Right hindlimb (tissue), 1 donor: ENCODE data around the gene DDX10.
"Not testable (repeated sequence)": the region's sequence is repeated elsewhere in the genome, so short reads cannot be mapped to it uniquely, and the experiment has no call there.

ENCODE experiments used
- DNase-seq: peaks from one replicate; pipeline ENCODE4 v3.0.0-alpha.2; 2018

DDX10 gene

GRCh38 chr11:108779147-108779546, 114.3 kb downstream of the DDX10 start:
- not testable (repeated sequence) for DNase-seq

- DNase-seq: no peak
Measured at GRCh38 chr11:108780119-108780518, 115.2 kb downstream of the DDX10 start.

- DNase-seq: no peak
Measured at GRCh38 chr11:108781946-108782345, 117.1 kb downstream of the DDX10 start.

GRCh38 chr11:108786281-108786990, 121.6 kb downstream of the DDX10 start:
- DNase-seq: no peak

- DNase-seq: no peak
Measured at GRCh38 chr11:108787105-108787504, 122.2 kb downstream of the DDX10 start.

- DNase-seq: no peak
Measured at GRCh38 chr11:108788565-108789199, 123.8 kb downstream of the DDX10 start.

GRCh38 chr11:108790501-108791299, 125.8 kb downstream of the DDX10 start:
- no peak for DNase-seq

- no peak for DNase-seq
Measured at GRCh38 chr11:108793138-108793537, 128.3 kb downstream of the DDX10 start.

GRCh38 chr11:108793611-108794010, 128.7 kb downstream of the DDX10 start:
- no peak for DNase-seq

- DNase-seq: no peak
Measured at GRCh38 chr11:108796551-108796950, 131.7 kb downstream of the DDX10 start.

GRCh38 chr11:108797578-108798100, 132.8 kb downstream of the DDX10 start:
- no peak for DNase-seq

GRCh38 chr11:108802492-108802891, 137.6 kb downstream of the DDX10 start:
- no peak for DNase-seq

- no peak for DNase-seq
Measured at GRCh38 chr11:108803776-108804175, 138.9 kb downstream of the DDX10 start.

GRCh38 chr11:108804511-108804910, 139.6 kb downstream of the DDX10 start:
- DNase-seq: no peak

- no peak for DNase-seq
Measured at GRCh38 chr11:108805030-108805429, 140.2 kb downstream of the DDX10 start.

- DNase-seq: no peak
Measured at GRCh38 chr11:108807262-108807661, 142.4 kb downstream of the DDX10 start.

GRCh38 chr11:108813086-108813485, 148.2 kb downstream of the DDX10 start:
- no peak for DNase-seq

- no peak for DNase-seq
Measured at GRCh38 chr11:108817976-108818375, 153.1 kb downstream of the DDX10 start.

GRCh38 chr11:108818971-108819370, 154.1 kb downstream of the DDX10 start:
- DNase-seq: no peak

- no peak for DNase-seq
Measured at GRCh38 chr11:108819957-108820356, 155.1 kb downstream of the DDX10 start.

- DNase-seq: not testable (repeated sequence)
Measured at GRCh38 chr11:108823960-108824359, 159.1 kb downstream of the DDX10 start.

- DNase-seq: no peak
Measured at GRCh38 chr11:108824545-108824944, 159.7 kb downstream of the DDX10 start.

- DNase-seq: no peak
Measured at GRCh38 chr11:108825381-108825780, 160.5 kb downstream of the DDX10 start.

- DNase-seq: no peak
Measured at GRCh38 chr11:108826136-108826535, 161.3 kb downstream of the DDX10 start.
